Left forelimb (tissue), 1 donor: ENCODE results near the gene TMC4.
A peak's percentile ranks its signal among the peaks of the same experiment; 100 is the strongest.
"Not testable (repeated sequence)": the region's sequence is repeated elsewhere in the genome, so short reads cannot be mapped to it uniquely, and the experiment has no call there.

Experiments used
- DNase-seq: peaks from one replicate; pipeline ENCODE4 v3.0.0-alpha.2; 2018; ENCODE audit warnings: low spot score

The TMC4 gene

DNA sequence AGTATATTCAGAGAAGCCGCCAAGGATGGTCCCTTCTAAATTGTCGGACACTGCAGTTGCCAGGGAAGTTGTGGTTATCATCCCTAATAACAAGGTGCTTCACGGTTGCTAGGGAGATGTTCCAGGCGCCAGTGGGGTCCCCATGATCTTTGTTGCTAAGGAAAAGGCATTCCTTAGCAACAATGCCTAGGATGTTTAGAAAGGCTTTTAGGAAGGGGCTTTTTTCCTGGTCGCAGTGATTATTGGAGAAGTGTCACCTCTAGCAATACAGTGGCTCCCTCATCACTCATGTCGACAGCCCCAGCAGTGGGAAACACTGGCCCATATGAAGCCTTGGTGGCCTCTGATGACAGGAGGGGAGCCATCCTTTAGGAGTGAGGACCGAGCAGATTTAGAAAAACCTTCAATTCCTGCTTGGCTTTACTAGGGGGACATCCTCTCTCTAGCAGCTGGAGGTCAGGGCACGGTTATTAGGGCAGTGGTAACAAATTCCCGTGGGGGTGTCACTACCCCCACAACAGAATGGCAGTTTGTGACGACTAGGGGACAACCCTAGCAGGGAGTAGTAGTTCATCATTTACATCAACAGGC lies 6.4 kb upstream of the TMC4 start:
- no peak for DNase-seq

GRCh38 chr19:54178581-54179261 lies 5.8 kb upstream of the TMC4 start:
- DNase-seq: peak; percentile 64

GRCh38 chr19:54173951-54174834 lies 1.2 kb upstream of the TMC4 start:
- no peak for DNase-seq

- no peak for DNase-seq
Measured at GRCh38 chr19:54173359-54173699, 369 bp upstream of the TMC4 start.

DNA sequence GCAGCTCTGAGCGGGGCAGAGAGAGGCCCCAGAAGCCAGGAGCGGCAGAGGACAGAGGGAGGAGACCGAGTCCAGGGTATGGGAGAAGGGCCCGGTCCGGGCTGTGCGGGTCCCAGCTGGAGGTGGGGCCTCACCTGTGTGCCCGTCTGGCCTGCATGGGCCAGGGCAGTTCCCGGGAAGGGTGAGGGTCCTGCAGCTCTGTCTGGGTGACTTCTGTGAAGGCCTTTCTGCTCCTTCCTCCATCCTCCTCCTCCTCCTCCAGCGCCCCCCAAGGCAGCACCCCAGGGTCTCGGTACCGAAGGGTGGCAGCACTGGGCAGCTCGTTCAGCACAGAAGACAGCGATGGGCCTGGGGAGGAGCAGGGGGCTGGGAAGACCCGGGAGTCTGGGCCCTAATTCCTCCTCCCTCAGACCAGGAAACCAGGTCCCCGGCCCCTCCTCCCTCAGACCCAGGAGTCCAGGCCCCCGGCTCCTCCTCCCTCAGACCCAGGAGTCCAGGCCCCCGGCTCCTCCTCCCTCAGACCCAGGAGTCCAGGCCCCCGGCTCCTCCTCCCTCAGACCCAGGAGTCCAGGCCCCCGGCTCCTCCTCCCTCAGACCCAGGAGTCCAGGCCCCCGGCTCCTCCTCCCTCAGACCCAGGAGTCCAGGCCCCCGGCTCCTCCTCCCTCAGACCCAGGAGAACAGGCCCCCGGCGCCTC lies 1.1 kb downstream of the TMC4 start:
- DNase-seq: not testable (repeated sequence)

DNA sequence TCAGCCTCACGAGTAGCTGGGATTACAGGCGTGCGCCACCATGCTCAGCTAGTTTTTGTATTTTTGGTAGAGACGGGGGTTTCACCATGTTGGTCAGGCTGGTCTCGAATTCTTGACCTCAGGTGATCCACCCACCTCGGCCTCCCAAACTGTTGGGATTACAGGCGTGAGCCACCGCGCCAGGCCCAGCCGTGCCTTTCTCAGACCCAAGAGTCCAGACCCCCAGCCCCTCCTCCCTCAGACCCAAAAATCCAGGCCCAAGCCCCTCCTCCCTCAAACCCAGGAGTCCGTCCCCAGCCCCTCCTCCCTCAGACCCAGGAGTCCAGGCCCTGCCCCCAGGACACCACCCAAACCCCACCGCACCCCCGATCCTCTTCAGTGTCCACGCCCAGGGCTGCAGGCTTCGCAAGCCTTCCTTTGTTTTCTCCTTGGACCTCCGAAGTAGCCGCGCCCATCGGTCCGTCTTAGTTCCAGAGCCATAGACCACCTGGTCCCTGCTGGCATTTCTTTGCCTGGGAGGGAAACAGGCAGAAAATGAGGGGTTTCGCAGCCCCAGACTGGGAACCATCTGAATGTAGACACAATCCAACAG lies 3.7 kb downstream of the TMC4 start:
- DNase-seq: no peak

GRCh38 chr19:54168174-54168917 lies 4.6 kb downstream of the TMC4 start:
- DNase-seq: peak; percentile 95

DNA sequence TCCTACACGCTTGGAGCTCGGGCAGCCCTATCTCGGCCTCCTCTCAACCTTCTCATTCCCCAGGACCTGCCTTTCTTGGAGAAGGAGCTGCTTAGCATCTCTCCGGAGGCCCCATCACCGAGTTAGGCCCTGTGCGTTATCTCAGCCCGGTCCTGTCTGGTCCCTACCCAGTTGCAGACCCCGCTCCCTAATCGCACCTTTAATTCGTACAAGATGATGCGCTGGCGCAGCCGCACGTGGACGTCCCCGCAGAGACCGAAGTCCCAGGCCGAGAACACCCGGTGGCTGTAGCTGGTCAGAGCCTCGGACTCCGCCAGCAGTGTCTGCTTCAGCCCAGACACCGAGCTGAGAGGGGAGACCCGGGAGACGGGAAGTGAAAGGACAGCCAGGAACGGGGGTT lies 7.7 kb downstream of the TMC4 start:
- no peak for DNase-seq

DNA sequence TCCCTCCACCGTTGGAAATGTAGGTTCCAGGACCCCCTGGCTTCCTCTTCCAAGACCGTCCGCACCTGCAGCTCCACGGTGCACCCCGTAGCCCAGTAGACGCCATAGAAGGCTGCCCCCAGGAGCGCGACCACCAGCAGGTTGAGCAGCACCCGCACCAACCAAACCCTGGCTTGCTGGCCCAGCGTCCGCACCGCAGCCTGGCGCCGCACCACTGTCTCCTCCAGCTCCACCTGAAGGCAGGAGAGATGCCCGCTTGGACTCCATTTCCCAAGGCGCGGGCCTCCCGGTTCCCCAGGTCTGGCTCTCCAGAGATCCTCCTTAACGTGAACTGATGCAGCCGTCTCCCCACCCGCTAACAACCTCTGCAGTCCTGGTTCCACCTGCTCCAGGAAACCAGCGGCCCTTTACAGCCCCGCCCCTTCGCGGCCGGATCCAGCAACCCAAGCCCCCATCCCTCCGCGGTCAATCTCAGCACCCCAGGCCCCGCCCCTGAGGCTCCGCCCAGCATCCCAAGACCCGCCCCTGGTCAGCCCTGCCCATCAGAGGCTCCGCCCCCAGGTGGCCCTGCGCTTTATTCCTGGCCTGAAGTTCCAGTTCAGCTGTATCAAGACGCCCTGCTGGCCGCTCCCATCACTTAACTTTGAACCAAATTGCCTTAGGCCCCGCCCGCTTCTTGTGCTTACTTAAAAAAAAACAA lies 8.4 kb downstream of the TMC4 start:
- DNase-seq: no peak

DNA sequence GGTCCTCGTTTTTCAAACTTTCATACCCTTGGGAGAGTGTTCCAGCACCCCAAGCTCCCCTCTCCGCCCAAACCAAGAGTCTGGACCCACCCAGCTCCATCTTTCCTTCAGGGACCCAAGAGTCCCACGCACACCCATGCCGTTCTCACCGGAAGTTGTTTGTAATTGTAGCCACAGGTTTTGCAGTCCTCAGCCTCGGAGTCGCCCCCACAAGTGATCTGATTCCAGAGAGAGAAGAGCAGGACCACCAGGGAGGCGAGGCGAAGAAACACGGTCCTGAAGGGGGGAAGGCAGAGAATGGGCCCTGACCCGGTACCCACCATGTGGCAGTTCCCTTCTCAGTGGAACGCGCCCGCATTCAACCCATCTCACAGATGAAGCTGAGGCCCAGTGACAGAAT lies 10.1 kb downstream of the TMC4 start:
- no peak for DNase-seq

- DNase-seq: peak; percentile 83
Measured at GRCh38 chr19:54162241-54162805, 10.6 kb downstream of the TMC4 start.

DNA sequence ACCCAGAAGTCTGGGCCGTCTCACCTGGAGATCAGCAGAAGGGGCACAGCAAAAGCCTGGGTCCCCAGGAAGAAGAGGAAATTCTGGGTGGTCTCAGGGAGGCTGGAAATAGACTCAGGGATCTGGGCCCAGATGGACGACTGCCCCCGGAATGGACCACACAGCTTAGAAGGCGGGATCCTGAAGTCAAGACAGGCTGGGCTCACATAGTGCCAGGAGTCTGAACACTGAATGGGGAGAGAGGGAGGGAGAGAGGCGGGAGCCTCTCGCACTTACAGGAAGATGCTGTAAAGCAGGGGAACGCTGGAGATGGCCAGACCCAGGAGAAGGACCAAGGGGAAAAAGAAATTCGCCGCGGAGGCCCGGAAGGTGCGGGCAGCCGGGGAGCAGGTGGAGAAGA lies 12.1 kb downstream of the TMC4 start:
- no peak for DNase-seq

- no peak for DNase-seq
Measured at GRCh38 chr19:54160182-54160811, 12.7 kb downstream of the TMC4 start.

GRCh38 chr19:54159352-54160181 lies 13.4 kb downstream of the TMC4 start, which contains the start of gene LENG1:
LENG1 (minus strand) TSS chr19:54159721; CDS start chr19:54159695, 26 bp downstream.
- peak; percentile 98 for DNase-seq

DNA sequence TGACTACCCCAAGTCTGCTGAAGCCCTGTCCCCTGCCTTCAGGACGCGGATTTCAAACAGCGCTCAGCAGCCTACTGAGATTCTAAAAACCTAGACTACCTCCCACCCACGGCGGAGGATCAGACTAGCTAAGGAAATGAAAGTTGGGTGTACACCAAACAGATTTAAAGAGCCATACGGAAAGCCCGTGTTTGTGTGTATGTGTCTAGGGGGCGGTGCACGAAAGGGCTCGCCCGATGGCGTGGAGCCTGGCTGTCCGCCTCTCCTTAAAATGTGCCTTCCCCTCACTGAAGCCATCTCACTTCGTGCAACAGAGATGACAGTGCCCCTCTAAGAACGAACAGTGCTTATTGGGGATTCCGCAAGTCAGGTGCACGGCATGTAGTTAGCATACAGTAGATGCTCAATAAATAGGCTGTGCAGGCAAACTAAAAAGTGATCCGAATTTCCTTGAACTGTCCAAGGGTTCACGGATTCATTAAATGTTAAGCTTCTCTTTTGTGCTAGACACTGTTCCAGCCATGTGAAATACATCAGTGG lies 14.1 kb downstream of the TMC4 start:
- no peak for DNase-seq

- no peak for DNase-seq
Measured at GRCh38 chr19:54156953-54157352, 16.0 kb downstream of the TMC4 start.

- no peak for DNase-seq
Measured at GRCh38 chr19:54156490-54156889, 16.5 kb downstream of the TMC4 start.

DNA sequence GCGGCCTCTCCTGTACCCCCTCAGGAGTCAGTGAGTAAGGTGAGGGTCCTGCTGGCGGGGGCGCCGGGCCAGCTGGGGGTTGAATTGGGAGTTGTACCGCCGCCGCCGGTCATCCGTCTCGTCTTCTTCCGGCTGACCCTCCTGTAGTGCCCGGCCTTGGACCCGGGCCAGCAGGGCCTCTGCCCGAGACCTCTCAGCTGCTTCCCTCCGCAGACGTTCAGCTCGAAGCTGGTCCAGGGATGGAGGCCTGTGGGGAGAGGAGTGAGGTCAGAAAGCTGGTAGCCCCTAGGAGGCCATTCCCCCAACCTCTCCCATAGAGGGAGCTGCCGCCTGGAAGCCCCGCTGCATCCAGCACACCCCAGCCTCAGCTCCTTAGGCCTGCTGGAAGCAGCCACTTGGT lies 17.3 kb downstream of the TMC4 start:
- no peak for DNase-seq
